H1 (cell line): ENCODE measurements around the gene RGL3. TPM values are rescaled to one million over a fixed set of nuclear protein-coding genes. Genes with fewer than 3 reads are reported as not detected.

Experiments used
- ASH2L ChIP-seq: fragments of 200-600, 300-600 bp; sonication (generic); IDR thresholded peaks from one replicate; pipeline ENCODE4 v1.7.1; 2017; ENCODE audit warnings: low read length
- CBX8 ChIP-seq: fragments of 300-800, 300-1000 bp; sonication (generic); IDR thresholded peaks from 2 replicates; pipeline ENCODE4 v1.7.1; 2016; ENCODE audit warnings: low read depth, low read length, borderline replicate concordance
- EZH2 ChIP-seq: fragments of 200-600 bp; sonication (generic); IDR thresholded peaks from 2 replicates; pipeline ENCODE4 v1.7.1; 2012; ENCODE audit warnings: low read depth, mild to moderate bottlenecking, moderate library complexity, low read length, inconsistent platforms; ENCODE audit not compliant: severe bottlenecking
- HDAC2 ChIP-seq, 2 experiments: fragments of 300-600 bp in 1 of 2; sonication (generic) in 1 of 2; IDR thresholded peaks; 2 replicates each; pipeline ENCODE4 v1.6.1; 2011 to 2012; ENCODE audit warnings: low read depth in 2 of 2, low read length in 2 of 2, mild to moderate bottlenecking in 2 of 2, moderate library complexity in 2 of 2, borderline replicate concordance in 1 of 2, inconsistent platforms in 1 of 2
- KDM1A ChIP-seq: fragments of 200-600, 300-600 bp; sonication (generic); IDR thresholded peaks from 2 replicates; pipeline ENCODE4 v1.7.1; 2016; ENCODE audit warnings: mild to moderate bottlenecking, low read length, borderline replicate concordance
- MAFK ChIP-seq: IDR thresholded peaks from 2 replicates; pipeline ENCODE4 v1.6.1; 2012; ENCODE audit warnings: low read depth, mild to moderate bottlenecking, improper control_type of control experiment, low read length
- NRF1 ChIP-seq: IDR thresholded peaks from 2 replicates; pipeline ENCODE4 v1.6.1; 2011; ENCODE audit warnings: mild to moderate bottlenecking, low read depth, low read length, improper control_type of control experiment
- RBBP5 ChIP-seq: IDR thresholded peaks from 2 replicates; pipeline ENCODE4 v1.7.1; 2012; ENCODE audit warnings: low read depth, mild to moderate bottlenecking, inconsistent platforms, low read length, moderate library complexity, borderline replicate concordance
- TEAD4 ChIP-seq: IDR thresholded peaks from 2 replicates; pipeline ENCODE4 v1.6.1; 2012; ENCODE audit warnings: low read depth, low read length, inconsistent platforms, mixed read lengths
- YY1 ChIP-seq: IDR thresholded peaks from 2 replicates; pipeline ENCODE4 v1.6.1; 2011; ENCODE audit warnings: low read depth, mild to moderate bottlenecking, low read length
- polyA plus RNA-seq, 7 experiments: library from polyadenylated mRNA; depleted of rRNA in 3 of 7; stranded (reverse) in 5 of 7; unstranded in 2 of 7; fragments of >200 nt in 5 of 7; fragments of 200-250 nt in 2 of 7; gene quantifications; 1 replicate in 5 of 7; 2 replicates in 1 of 7; 4 replicates in 1 of 7; pipeline versions ENCODE4 v1.2.1 to v1.2.3, GENCODE V29; 2011 to 2013; ENCODE audit warnings: missing spikeins in 2 of 7, mixed read lengths in 2 of 7
- total RNA-seq: library from RNA; stranded (reverse); fragmentation: NEBNext Ultra II Directional; extraction: Animal tissue kit (Norgen Biotek cat#: 25700); gene quantifications from 2 replicates; pipeline ENCODE4 v1.2.1, GENCODE V29; 2021
- TF ChIP-seq, protein P1 (sequence below): IDR thresholded peaks from 2 replicates; pipeline ENCODE4 v1.6.1; 2012; ENCODE audit warnings: inconsistent platforms
- TF ChIP-seq, protein P2 (sequence below): IDR thresholded peaks from 2 replicates; pipeline ENCODE4 v1.6.1; 2012; ENCODE audit warnings: inconsistent platforms
- TF ChIP-seq, protein P3 (sequence below): IDR thresholded peaks from 2 replicates; pipeline ENCODE4 v1.6.1; 2012; ENCODE audit warnings: low read length, inconsistent platforms
- TF ChIP-seq, protein P4 (sequence below), 3 experiments: IDR thresholded peaks; 1 replicate in 2 of 3; 2 replicates in 1 of 3; pipeline versions ENCODE4 v1.5.1 to v1.6.1; 2011; ENCODE audit warnings: low read length in 3 of 3, mild to moderate bottlenecking in 3 of 3, inconsistent platforms in 2 of 3, low read depth in 1 of 3, moderate library complexity in 1 of 3; ENCODE audit not compliant: insufficient read depth in 1 of 3; ENCODE audit errors: control extremely low read depth in 1 of 3

RGL3 gene
- total and polyA plus RNA-seq, 2 of the 8 experiments (the other 6 are each of a cell fraction or from before 2014, with no cell fraction given) = 36.9 to 40.9 TPM

DNA sequence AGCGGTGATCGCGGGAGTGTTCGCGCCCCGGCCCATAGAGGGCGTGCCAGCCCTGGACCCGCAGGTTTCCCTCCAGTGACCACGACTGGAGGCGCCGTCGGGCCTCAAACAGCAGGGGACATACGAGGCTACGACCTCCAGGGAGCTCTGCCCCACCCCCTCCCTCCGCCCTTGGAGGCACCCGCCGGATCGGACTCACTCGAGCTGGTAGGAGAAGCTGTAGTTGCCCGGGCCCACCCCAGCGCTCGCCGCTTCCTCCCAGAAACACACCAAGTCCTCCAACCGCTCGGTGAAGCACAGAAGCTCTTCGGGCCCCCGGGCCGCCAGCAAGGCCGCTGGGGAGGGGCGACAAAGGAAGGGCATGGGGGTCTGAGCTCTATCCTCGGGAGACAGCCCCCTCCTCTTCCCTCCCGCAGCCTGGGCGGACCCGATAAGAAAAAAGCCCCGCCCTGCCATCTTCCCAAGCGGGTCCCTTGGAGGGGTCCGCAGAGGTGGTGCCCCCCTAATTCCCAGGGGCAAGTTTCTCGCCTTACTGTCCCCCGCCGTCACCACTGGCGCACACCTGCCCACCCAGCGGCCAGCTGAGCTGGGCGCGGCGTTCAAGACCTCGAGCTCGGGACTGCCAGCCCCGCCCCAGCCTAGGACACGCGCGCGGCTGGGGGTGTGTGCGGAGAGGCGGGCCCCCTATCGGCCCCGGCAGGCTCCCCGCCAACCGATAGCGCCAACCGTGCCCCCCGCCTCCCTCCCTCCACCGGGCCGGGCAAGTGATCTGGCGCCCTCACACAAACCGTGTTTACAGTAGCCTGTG is 36.0 kb downstream of the RGL3 start (continued):
- TF ChIP-seq EZH2 (no peak), HDAC2 (IDR thresholded peaks at IDR 0.05; ENCODE audit: borderline replicate concordance in 1 of 2, low read depth in 2 of 2, low read length in 2 of 2) (0 out of 4 replicates have a peak, but pooled peaks of 1 of the 2 experiments have one; percentile 47), RBBP5 (peak; percentile 1; the same call in 1 of the 2 replicates), YY1 (0 out of 2 replicates have a peak, but pooled peaks have one; percentile 8), CBX8 (no peak), MAFK (no peak), ASH2L (peak; percentile 27), KDM1A (peak; percentile 95), NRF1 (no peak), TEAD4 (no peak; the same call in 1 of the 2 replicates)
- TF ChIP-seq, protein P1, sequence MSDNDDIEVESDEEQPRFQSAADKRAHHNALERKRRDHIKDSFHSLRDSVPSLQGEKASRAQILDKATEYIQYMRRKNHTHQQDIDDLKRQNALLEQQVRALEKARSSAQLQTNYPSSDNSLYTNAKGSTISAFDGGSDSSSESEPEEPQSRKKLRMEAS = peak; percentile 79
- TF ChIP-seq, protein P2, sequence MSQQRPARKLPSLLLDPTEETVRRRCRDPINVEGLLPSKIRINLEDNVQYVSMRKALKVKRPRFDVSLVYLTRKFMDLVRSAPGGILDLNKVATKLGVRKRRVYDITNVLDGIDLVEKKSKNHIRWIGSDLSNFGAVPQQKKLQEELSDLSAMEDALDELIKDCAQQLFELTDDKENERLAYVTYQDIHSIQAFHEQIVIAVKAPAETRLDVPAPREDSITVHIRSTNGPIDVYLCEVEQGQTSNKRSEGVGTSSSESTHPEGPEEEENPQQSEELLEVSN = peak; percentile 54
- TF ChIP-seq, protein P3, sequence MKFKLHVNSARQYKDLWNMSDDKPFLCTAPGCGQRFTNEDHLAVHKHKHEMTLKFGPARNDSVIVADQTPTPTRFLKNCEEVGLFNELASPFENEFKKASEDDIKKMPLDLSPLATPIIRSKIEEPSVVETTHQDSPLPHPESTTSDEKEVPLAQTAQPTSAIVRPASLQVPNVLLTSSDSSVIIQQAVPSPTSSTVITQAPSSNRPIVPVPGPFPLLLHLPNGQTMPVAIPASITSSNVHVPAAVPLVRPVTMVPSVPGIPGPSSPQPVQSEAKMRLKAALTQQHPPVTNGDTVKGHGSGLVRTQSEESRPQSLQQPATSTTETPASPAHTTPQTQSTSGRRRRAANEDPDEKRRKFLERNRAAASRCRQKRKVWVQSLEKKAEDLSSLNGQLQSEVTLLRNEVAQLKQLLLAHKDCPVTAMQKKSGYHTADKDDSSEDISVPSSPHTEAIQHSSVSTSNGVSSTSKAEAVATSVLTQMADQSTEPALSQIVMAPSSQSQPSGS = no peak
- TF ChIP-seq, protein P4, sequence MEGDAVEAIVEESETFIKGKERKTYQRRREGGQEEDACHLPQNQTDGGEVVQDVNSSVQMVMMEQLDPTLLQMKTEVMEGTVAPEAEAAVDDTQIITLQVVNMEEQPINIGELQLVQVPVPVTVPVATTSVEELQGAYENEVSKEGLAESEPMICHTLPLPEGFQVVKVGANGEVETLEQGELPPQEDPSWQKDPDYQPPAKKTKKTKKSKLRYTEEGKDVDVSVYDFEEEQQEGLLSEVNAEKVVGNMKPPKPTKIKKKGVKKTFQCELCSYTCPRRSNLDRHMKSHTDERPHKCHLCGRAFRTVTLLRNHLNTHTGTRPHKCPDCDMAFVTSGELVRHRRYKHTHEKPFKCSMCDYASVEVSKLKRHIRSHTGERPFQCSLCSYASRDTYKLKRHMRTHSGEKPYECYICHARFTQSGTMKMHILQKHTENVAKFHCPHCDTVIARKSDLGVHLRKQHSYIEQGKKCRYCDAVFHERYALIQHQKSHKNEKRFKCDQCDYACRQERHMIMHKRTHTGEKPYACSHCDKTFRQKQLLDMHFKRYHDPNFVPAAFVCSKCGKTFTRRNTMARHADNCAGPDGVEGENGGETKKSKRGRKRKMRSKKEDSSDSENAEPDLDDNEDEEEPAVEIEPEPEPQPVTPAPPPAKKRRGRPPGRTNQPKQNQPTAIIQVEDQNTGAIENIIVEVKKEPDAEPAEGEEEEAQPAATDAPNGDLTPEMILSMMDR (IDR thresholded peaks at IDR 0.05; ENCODE audit: control extremely low read depth in 1 of 3, insufficient read depth in 1 of 3, low read depth in 1 of 3, low read length in 3 of 3) = peak; percentile 92 to 94 (median 92)
